ENCODE data around the gene TSPAN5.
"Not testable (repeated sequence)": the region's sequence is repeated elsewhere in the genome, so short reads cannot be mapped to it uniquely, and the experiment has no call there.

TSPAN5 gene

DNA sequence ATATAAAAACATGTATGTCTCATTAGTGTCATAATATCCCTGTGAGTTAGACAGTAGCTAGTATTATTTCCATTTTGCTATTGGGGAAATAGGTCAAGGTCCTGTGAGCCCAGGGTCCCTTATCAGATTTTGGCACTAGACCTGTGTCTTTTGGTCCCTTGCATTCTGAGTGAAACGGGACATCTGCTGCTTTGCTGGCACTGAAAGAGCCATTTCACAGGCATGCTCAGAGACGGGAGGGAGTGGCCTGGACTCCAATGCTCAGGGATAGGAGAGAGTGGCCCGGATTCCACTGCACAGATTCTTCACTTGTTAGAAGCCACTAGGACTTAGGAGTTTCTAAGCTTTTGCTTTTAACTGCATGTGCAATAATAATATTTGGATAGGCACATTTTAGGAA, 177.2 kb downstream of the TSPAN5 start:
- no peak for DNase-seq

DNA sequence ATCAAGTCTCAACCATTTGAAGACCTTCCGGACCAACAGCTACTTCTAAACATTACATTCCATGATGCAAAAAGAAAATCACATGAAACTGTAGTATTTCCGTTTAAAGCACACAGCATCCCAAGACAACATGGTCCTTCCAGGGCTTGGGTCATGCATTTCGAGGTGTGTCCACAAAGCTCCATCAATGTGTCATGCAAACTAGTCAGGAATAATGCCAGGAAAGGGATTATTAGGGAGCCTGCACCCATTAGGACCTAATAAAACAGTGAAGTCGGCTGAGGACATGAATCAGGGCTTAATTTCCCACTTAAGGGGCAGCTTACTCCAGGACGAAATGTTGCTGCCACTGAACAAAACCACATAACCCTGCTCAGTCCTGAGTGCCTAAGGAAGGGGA, 177.9 kb downstream of the TSPAN5 start:
- DNase-seq = no peak

DNA sequence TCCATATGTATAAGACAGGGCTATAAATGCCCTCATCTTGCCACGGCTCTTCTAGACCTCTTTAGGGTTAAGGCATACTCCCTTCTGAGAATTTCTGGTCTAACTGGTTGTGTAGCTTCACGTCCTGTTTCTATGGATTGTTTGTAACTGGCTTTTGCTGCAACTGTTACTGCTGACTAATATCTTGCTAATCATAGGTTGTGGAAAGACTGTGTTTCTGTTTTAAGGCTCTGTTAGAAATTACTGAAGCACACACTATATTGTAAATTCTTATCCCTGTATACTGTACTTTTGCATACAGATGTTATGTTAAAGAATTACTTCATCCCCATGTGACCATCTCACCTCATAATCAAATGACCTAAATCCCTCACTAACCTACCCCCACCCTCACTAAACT, 178.8 kb downstream of the TSPAN5 start:
- DNase-seq = not testable (repeated sequence)

DNA sequence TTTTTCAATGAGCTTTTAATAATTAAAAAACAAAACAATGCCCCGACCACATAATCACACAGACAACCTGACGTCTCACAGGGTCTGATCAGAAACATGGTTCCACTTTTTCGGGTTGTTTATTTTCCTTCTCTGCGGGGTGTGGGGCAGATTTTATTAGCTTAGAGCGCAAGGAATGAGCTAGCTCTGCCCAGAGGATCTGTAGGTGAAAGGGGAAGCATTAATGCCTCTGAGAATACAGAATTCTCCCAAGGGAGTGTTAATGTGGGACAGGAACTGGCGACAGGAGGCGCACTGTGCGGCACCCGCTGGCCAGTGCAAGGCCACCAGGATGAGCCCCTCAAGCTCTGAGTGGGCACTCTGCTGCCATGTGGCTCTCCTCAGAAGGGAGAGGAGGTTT, 181.5 kb downstream of the TSPAN5 start:
- DNase-seq = no peak

DNA sequence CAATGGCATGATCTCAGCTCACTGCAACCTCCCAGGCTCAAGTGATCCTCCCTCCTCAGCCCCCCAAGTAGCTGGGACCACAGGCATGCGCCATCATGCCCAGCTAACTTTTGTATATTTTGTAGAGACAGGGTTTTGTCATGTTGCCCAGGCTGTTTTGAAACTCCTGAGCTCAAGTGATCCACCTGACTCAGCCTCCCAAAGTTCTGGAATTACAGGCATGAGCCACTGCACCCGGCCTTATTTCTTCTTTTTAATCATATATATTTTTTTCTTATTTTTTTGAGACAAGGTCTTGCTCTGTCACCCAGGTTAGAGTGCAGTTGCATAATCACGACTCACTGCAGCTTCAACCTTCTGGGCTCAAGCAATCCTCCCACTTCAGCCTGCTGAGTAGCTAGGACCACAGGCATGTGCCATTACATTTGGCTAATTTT, 184.0 kb downstream of the TSPAN5 start:
- DNase-seq = no peak

DNA sequence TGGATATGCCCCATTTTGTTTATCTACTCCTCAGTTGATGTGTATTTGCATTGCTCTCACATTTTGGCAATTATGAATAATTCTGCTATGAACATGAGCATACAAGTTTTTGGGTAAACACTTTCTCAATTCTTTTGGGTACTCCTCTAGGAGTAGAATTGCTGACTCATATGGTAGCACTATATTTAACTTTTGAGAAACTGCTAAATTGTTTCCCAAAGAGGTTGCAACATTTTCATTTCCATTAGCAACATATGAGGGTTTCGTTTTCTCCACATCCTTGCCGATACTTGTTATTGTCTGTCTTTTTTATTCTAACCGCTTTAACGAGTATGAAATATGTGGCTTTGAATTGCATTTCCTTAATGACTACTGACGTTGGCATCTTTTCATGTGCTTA, 185.4 kb downstream of the TSPAN5 start:
- DNase-seq = no peak

DNA sequence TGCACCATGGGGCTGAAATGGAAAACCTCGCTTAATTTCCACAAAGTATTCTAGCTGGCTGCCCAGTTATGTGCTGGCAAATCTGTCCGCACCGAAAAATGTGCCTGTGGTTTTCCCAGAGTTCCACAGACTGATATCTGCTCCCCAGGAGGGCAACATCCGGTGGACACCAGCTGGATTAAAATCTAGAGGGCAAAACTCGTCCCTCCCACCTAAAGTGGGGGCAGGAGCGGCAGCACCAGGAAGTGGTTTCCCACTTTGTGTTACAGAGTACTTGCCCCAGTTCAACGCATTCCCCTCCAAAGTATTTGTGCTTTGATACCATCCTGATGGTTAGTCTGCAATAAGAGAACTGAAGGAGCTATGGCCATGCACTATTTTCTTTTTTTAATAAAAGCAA, 187.6 kb downstream of the TSPAN5 start:
- DNase-seq = no peak

DNA sequence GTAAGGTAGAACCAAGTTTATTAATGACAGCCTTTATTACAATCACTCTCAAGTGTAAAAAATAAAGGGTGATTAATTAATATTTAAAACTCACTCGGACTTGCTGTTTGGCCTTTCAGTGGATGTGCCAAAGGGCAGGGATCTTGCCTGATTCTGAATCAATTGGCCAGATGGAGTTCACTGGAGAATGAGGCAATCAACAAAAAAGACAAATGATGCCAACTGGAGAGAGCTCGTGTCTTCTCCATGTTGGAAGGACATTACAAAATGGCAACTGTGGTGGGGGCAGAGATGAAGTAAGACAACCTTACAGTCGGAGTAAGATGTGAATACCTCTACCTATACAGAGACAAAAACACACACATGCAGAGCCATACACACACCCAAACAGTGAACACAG, 188.0 kb downstream of the TSPAN5 start:
- no peak for DNase-seq

DNA sequence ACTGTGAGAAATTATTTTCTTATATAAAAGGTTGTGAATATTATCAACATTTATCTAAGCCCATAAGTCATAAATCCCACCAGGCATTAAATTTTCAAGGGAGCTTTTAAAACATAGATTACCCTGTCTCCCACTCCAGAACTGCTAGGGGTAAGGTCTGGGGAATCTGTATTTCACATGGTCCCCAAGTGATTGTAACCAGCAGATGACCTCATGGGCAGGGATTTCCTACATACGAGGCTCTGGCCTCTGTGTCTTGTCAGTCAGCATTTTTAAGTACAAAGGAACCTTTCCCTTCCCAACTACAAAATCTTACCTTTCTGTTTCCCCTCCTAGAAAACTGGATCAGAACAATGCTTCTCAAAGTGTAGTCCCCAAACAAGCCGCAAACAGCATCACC, 188.6 kb downstream of the TSPAN5 start:
- no peak for DNase-seq

DNA sequence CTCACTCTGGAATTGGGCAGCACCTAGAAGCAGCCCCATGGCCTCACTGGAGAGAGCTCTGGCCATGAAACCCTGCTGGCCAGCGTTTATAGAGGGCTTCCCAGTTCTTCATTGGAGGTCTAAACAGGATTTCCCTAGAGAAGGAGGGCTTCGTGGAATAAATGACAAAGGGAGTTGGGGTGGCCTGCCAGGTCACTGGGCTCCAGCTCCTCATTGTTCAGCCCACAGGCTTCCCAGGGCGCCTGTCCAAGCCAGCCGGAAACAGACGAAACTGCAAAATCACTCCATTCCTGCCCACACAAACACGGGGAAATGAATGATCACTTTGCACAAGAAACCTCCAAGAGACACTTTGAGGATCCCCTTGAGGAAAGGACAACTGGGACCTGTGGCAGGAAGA, 189.7 kb downstream of the TSPAN5 start:
- no peak for DNase-seq

DNA sequence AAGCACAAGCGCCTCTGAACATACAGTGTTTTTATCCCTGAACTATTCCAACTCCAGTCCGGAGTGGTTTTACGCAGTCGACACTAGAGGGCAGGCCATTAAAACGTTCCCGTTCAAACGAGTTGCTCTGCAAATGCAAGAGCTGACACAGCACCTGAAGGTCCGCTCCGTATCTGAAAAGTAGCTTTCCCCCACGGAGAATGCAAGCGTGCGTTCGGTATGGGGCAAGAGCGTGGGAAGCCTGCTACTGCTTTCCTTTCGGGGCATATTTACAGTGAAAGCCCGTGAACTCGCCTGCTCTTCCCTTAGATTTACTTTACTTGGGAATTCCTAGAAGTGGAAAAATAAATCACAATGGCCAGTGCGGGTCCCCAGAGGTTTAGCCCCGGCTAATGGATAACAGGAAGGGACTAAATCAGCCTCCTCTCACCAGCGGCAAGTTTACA, 190.8 kb downstream of the TSPAN5 start:
- DNase-seq = peak; percentile 61

DNA sequence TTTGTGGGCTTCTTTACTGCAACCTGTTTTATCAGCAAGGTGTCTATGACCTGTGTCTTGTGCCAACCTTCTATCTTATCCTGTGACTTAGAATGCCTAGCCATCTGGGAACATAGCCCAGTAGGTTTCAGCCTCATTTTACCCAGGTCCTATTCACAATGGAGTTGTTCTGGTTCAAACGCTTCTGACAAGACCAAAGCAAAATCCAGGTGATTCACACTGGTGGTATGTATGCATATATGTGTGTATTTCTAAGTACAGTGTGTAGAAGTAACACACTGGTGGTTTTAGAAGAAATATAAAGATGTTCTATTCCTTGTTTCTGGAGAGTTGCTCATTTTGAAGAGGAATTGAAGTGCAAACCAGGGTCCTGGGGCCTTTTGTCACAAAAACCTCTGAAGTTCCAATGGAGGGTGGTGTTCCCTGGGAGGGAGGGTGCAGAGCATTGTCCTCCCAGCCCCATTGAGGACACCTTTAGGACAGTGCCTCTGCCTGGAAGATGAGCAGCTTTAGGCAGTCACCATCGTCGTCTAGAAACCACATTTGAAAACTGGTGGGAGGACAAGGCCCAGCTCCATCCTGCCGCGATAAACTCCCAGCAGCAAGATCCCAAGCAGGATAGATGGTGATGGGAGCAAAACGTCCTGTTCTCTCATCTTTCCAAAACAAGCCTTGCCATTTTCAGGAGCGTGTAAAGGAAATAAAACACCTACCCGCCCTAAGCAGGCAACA, 191.4 kb downstream of the TSPAN5 start:
- DNase-seq = no peak

DNA sequence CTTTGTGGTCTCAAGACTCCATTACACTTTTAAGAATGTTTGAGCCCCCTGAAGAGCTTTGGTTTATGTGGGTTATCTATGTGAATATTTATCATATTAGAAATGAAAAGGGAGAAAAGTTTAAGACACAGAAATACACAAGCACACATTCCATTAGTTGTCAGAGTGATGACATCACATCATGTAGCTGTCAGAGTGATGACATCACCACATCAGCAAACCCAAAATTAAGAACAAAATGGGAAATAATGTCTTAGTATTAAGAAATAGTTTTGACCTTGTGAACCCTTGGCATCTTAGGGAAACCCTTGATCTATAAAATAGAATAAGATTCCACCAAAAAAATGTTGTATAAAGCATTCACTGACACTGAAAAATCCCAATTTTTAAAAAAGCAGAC, 195.9 kb downstream of the TSPAN5 start:
- no peak for DNase-seq

DNA sequence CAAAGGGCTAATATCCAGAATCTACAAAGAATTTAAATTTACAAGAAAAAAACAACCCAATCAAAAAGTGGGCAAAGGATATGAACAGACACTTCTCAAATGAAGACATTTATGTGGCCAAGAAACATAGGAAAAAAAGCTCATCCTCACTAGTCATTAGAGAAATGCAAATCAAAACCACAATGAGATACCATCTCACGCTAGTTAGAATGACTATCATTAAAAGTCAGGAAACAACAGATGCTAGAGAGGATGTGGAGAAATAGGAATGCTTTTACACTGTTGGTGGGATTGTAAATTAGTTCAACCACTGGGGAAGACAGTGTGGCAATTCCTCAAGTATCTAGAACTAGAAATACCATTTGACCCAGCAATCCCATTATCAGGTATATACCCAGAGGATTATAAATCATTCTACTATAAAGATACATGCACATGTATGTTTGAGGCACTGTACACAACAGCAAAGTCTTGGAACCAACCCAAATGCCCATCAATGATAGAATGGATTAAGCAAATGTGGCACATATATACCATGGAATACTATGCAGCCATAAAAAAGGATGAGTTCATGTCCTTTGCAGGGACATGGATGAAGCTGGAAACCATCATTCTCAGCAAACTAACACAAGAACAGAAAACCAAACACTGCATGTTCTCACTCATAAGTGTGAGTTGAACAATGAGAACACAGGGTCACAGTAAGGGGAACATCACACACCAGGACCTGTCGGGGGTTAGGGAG, 197.1 kb downstream of the TSPAN5 start:
- DNase-seq = not testable (repeated sequence)

DNA sequence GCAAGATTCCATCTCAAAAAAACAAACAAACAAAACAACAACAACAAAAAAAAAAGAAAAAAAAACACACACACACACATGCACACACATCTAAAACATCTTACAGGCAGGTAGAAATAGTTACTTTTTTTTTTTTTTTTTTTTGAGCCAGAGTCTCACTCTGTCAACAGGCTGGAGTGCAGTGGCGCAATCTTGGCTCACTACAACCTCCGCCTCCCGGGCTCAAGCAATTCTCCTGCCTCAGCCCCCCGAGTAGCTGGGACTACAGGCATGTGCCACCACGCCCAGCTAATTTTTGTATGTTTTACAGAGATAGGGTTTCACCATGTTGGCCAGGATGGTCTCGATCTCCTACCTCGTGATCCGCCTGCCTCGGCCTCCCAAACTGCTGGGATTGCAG, 201.0 kb downstream of the TSPAN5 start:
- DNase-seq = not testable (repeated sequence)

DNA sequence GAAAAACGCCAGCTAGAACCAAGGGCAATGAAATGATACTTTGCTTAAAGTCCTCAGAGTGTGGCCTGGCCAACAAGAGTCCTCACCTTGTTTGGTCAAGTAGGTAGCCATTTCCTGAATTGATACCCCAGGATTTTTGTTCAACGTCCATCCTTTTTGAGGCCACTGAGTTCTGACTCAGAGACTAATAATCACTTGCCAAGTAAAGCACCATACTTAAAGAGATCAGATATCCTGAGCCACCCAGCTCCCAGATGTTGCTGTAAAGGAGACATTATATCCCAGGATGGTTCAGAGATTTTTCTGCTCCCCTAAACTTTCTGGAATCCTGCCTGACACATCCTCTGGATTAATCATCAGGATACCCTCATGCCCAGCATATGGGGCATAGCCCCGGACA, 206.3 kb downstream of the TSPAN5 start:
- DNase-seq = no peak

DNA sequence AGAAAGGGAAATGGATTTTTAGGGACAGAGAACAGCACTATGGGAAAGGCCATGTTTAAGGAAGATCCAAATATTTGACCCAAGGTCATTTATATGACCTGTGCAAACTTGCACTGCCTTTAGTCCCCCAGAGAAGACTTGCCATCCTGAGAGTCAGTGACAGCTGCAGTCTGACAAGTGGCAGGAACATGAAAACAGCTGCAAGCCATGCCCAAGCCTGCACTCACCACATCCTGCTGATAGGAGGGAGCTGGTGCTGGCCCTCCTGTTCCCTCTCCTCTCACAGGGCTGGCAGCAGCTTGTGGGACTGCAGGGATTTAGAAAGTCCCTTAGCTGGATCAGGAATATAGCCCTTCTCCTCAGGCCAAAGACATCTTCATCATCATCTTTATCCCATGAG, 209.5 kb downstream of the TSPAN5 start:
- no peak for DNase-seq

DNA sequence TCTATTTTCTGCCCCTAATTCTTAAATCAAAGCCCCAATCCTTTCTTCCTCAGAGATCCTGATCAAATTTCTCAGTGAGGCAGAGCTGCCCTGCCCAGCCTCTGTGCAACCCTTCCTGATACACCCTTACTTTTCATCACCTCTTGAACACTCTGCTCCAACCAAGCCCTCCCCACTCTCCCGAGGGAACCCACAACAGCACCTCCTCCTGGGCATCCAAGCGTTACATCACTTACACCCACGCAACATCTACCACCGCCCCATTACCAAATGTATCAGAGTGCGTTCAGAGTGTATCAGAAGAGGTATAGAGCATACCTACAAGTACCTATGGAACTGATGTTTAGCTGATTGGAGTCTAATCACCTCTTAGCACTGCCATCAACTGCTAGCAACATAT, 210.8 kb downstream of the TSPAN5 start:
- DNase-seq = no peak

DNA sequence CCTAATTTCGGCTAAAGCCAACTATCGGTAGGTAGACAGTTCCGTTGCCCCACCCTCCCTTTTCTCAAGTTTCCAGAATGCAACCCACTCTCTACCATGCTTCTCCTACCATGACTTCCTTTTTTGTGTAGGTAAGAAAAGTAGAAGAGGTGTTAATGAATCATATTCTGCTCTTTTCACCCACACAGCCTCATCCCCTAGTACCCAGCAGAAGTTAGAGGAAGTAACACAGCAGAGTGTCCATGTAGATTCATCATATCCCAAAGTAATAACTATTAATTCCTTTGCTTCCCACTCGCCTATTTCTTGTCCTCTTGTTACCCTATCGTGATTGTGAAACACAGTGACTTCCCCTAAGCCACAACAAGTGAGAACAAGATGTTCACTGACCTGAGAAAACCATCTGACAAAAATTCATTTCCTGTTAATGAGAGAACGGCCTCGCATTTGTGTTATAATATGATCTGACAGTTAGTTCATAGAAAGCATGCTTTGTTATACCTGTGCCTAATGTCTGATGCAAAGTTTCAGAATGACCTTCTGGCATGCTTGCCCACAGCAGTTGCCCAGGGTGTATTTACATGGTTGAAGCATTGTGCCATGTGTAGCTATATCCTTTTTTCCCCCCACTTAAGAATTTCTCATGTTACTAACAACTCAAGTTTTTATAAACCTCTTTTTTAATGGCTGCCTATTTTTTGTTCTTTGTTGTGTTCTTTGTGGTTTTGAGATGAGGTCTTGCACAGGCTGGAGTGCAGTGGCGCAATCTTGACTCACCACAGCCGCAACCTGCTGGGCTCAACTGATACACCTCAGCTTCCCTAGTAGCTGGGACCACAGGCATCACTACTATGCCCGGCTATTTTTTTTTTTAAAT, 211.7 kb downstream of the TSPAN5 start:
- DNase-seq = peak; percentile 60

DNA sequence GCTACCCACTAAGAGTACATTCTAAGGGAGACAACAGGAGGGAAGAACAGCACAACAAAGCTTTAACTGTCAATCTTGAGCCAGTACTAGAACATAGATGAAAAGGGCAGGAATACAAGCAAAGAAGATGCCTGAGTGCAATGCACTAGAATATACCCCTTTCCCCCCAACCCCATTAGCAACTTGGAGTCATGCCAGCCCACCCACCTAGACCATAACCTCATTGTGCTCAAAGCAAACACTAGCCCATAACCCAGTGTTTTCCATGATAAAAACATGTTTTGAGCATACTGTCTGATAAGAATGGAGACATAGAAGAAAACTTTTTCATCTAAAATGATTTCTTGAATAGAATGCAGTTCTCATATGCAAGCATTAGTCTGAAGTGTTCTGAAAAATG, 214.0 kb downstream of the TSPAN5 start:
- DNase-seq = no peak

DNA sequence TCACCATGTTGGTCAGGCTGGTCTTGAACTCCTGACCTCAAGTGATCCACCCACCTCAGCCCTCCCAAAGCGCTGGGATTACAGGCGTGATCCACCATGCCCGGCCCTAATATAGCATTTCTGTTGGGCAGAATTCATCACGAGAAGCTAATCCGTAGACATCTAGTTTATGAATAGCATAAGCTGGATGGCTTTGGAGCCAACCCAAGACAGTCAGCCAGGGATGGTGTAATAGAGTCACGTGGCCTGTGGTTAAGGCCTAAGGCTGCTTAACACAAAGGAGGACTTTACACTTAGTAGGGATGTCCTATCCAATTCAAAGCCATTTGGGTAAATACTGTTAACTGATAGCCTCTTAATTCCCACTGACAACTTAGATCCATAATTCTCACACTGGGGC, 223.6 kb downstream of the TSPAN5 start:
- DNase-seq = no peak

DNA sequence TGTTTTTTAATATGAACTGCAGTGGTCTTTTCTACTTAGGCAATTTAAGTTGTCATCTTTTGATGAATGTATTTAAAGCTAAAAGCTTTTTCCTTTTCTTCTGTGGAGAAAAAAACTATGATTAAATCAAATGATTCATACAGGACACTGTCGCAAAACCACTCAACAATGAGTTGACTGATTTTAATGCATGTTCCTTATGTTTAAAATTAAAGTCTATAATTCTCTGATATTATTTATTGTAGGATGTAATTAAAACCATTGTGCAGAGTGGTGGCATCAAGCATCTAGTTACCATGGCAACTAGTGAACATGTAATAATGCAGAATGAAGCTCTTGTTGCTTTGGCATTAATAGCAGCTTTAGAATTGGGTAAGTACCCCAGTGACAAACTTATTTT, 224.7 kb downstream of the TSPAN5 start:
- no peak for DNase-seq

DNA sequence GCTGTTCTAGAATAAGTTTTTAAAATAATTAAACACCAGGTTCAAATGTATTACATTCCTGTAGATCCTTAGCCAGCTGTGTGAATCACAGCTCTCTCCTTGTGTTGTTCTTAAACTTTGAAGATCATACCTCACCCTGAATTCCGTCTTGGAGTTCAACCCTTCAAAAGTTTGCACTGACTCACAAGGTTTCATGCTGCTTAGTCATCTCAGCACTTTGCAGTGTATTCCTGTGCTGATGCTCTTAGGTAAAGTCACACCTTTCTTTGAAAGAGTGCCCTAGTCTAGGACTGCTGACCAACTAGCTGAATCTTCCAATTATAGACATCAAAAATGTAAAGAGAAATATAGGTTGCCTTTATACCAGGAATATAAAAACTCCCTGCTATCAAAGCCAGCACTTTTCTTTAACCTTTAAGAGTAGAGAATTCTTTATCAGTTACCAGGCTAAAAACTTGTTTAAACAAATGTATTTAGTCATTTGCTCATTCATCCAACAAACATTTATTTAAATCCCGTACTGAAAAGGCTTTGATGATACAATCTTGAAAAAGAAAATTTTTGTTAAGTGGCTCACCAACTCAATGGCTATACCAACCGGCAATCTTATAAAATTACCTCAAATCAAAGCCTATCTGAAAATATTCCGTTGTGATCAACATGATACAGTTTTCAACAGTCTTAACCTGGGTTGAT, 227.6 kb downstream of the TSPAN5 start:
- DNase-seq = no peak

Measured in activated T-cell treated with anti-CD3 and anti-CD28 coated beads, Interleukin-2, amount 50 U/mL, for 1 hour (primary cell).